NCI-H524 treated with DMSO at 0.1 percent for 48 hours (cell line): ENCODE results near the gene BTRC.

Source experiments
- DNase-seq: peaks from one replicate; lab custom pipeline; 2025; lab: John Stamatoyannopoulos, UW

The BTRC gene

GRCh38 chr10:101567165-101568006, 213.4 kb downstream of the BTRC start:
- no peak for DNase-seq

- DNase-seq = no peak
These were observed 214.2 kb downstream of the BTRC start for GRCh38 chr10:101568054-101568745.

- DNase-seq = no peak
These were observed 215.3 kb downstream of the BTRC start for GRCh38 chr10:101569323-101569621.

GRCh38 chr10:101569622-101570427, 215.9 kb downstream of the BTRC start:
- DNase-seq = no peak

- no peak for DNase-seq
These were observed 216.7 kb downstream of the BTRC start for GRCh38 chr10:101570428-101571270.

GRCh38 chr10:101571271-101571925, 217.4 kb downstream of the BTRC start:
- DNase-seq = no peak

- no peak for DNase-seq
These were observed 218.2 kb downstream of the BTRC start for GRCh38 chr10:101572126-101572525.

- no peak for DNase-seq
These were observed 218.8 kb downstream of the BTRC start for GRCh38 chr10:101572785-101573184.

- no peak for DNase-seq
These were observed 220.2 kb downstream of the BTRC start for GRCh38 chr10:101573885-101574753.

- no peak for DNase-seq
These were observed 221.1 kb downstream of the BTRC start for GRCh38 chr10:101575091-101575490.

GRCh38 chr10:101575580-101576210, 221.7 kb downstream of the BTRC start:
- no peak for DNase-seq

GRCh38 chr10:101576211-101576863, 222.4 kb downstream of the BTRC start:
- no peak for DNase-seq

GRCh38 chr10:101577121-101577871, 223.3 kb downstream of the BTRC start:
- no peak for DNase-seq

GRCh38 chr10:101578192-101578591, 224.2 kb downstream of the BTRC start:
- DNase-seq = no peak

- DNase-seq = no peak
These were observed 225.0 kb downstream of the BTRC start for GRCh38 chr10:101578803-101579515.

GRCh38 chr10:101579516-101579870, 225.5 kb downstream of the BTRC start:
- no peak for DNase-seq

- DNase-seq = no peak
These were observed 226.8 kb downstream of the BTRC start for GRCh38 chr10:101580486-101581399.
